H1 (cell line): ENCODE results near the gene VTI1B.

Experiments used
- CTCF ChIP-seq, 3 experiments: IDR thresholded peaks; 1 replicate in 2 of 3; 2 replicates in 1 of 3; pipeline versions ENCODE4 v1.5.1 to v1.6.1; 2011; ENCODE audit warnings: low read length in 3 of 3, mild to moderate bottlenecking in 3 of 3, inconsistent platforms in 2 of 3, low read depth in 1 of 3, moderate library complexity in 1 of 3; ENCODE audit not compliant: insufficient read depth in 1 of 3; ENCODE audit errors: control extremely low read depth in 1 of 3
- EP300 ChIP-seq, 2 experiments: IDR thresholded peaks; 1 replicate in 1 of 2; 2 replicates in 1 of 2; pipeline ENCODE4 v1.6.1; 2011 to 2012; ENCODE audit warnings: low read depth in 2 of 2, low read length in 2 of 2, mild to moderate bottlenecking in 2 of 2, borderline replicate concordance in 1 of 2, inconsistent platforms in 1 of 2, moderate library complexity in 1 of 2
- JUND ChIP-seq: IDR thresholded peaks from 2 replicates; pipeline ENCODE4 v1.6.1; 2011; ENCODE audit warnings: mild to moderate bottlenecking, improper control_type of control experiment, low read length
- SP2 ChIP-seq: IDR thresholded peaks from 2 replicates; pipeline ENCODE4 v1.6.1; 2012; ENCODE audit warnings: mild to moderate bottlenecking, low read length, inconsistent platforms
- TF ChIP-seq, protein P1 (sequence below): IDR thresholded peaks from 2 replicates; pipeline ENCODE4 v1.6.1; 2012; ENCODE audit warnings: inconsistent platforms

- TF ChIP-seq, protein P1, sequence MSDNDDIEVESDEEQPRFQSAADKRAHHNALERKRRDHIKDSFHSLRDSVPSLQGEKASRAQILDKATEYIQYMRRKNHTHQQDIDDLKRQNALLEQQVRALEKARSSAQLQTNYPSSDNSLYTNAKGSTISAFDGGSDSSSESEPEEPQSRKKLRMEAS, result no peak
- TF ChIP-seq CTCF (IDR thresholded peaks at IDR 0.05; ENCODE audit: control extremely low read depth in 1 of 3, insufficient read depth in 1 of 3, low read depth in 1 of 3, low read length in 3 of 3) (no peak), JUND (no peak), SP2 (no peak), EP300 (IDR thresholded peaks at IDR 0.05; ENCODE audit: borderline replicate concordance in 1 of 2, low read depth in 2 of 2, low read length in 2 of 2) (no peak)
Measured at GRCh38 chr14:67630186-67630585, 44.2 kb downstream of the VTI1B start.
